IMR-90 (cell line): Measurements from ENCODE around the gene MRTFA. TPM values are rescaled to one million over a fixed set of nuclear protein-coding genes. Genes with fewer than 3 reads are reported as not detected.

ENCODE experiments used
- ATAC-seq: fragments of 200-7000 bp; cut with Tn5 transposase; 2 replicates; pipeline ENCODE4 v1.9.1; 2020; ENCODE audit warnings: low read depth, mild to moderate bottlenecking, moderate library complexity
- BruUV-seq: library from RNA; stranded (reverse); fragments of 400-500 nt; replicated peaks from 2 replicates; lab custom pipeline; 2021; lab: Mats Ljungman, UMichigan
- CTCF ChIA-PET: fragments of 300-600 bp; formaldehyde crosslinking; extraction: SDS; loops from one replicate; lab custom pipeline; 2021; ENCODE audit warnings: antibody characterized with exemption; lab: Yijun Ruan, JAX
- POLR2A ChIA-PET: fragments of 300-600 bp; sonication (Branson Sonifier 250); formaldehyde crosslinking; loops from one replicate; lab custom pipeline; 2022; ENCODE audit warnings: antibody characterized with exemption; ENCODE audit not compliant: unreplicated experiment; lab: Charles Lee
- DNase-seq: peaks from one replicate; pipeline ENCODE4 v3.0.0; 2013
- H2AFZ ChIP-seq: replicated peaks from 2 replicates; pipeline ENCODE3; 2013; ENCODE audit warnings: low read length, mild to moderate bottlenecking; ENCODE audit not compliant: poor library complexity
- H2AK5ac ChIP-seq: 2 replicates; pipeline ENCODE4 v1.6.1; 2013; ENCODE audit warnings: low read depth, low read length, inconsistent platforms
- H2AK9ac ChIP-seq: replicated peaks from 2 replicates; pipeline ENCODE3; 2013; ENCODE audit warnings: mild to moderate bottlenecking, low read depth, low read length, moderate library complexity; ENCODE audit not compliant: poor library complexity
- H2BK120ac ChIP-seq: 2 replicates; pipeline ENCODE4 v1.6.1; 2013; ENCODE audit warnings: low read depth, low read length, inconsistent platforms
- H2BK15ac ChIP-seq: 3 replicates; pipeline ENCODE4 v1.6.1; 2013; ENCODE audit warnings: low read depth, low read length, inconsistent platforms
- H2BK20ac ChIP-seq: 2 replicates; pipeline ENCODE4 v1.6.1; 2013; ENCODE audit warnings: low read depth, mild to moderate bottlenecking, inconsistent platforms, low read length, moderate library complexity
- H2BK5ac ChIP-seq: 2 replicates; pipeline ENCODE4 v1.6.1; 2013; ENCODE audit warnings: mild to moderate bottlenecking, low read depth, low read length, inconsistent platforms; ENCODE audit not compliant: poor library complexity, severe bottlenecking
- H3K14ac ChIP-seq: replicated peaks from 2 replicates; pipeline ENCODE4 v1.6.1; 2013; ENCODE audit warnings: low read depth, low read length, inconsistent platforms
- H3K18ac ChIP-seq: 2 replicates; pipeline ENCODE4 v1.6.1; 2013; ENCODE audit warnings: low read depth, low read length, control low read depth
- H3K23ac ChIP-seq: 2 replicates; pipeline ENCODE4 v1.6.1; 2013; ENCODE audit warnings: low read depth, low read length, inconsistent platforms
- H3K27ac ChIP-seq: 2 replicates; pipeline ENCODE4 v1.5.1; 2013; ENCODE audit warnings: mild to moderate bottlenecking, control low read depth, low read length; ENCODE audit not compliant: insufficient read depth
- H3K27me3 ChIP-seq: 2 replicates; pipeline ENCODE4 v1.6.1; 2013; ENCODE audit warnings: low read length; ENCODE audit not compliant: control insufficient read depth, insufficient read depth
- H3K36me3 ChIP-seq: 2 replicates; pipeline ENCODE4 v1.6.1; 2013; ENCODE audit warnings: low read length, mixed read lengths; ENCODE audit not compliant: control insufficient read depth, insufficient read depth
- H3K4ac ChIP-seq: 2 replicates; pipeline ENCODE4 v1.6.1; 2013; ENCODE audit warnings: low read depth, low read length, inconsistent platforms
- H3K4me1 ChIP-seq: 2 replicates; pipeline ENCODE4 v1.6.1; 2013; ENCODE audit warnings: low read length, mixed read lengths; ENCODE audit not compliant: control insufficient read depth, insufficient read depth
- H3K4me2 ChIP-seq: 2 replicates; pipeline ENCODE4 v1.6.1; 2013; ENCODE audit warnings: low read depth, mild to moderate bottlenecking, control low read depth, low read length, moderate library complexity
- H3K4me3 ChIP-seq: 2 replicates; pipeline ENCODE4 v1.5.1; 2013; ENCODE audit warnings: low read depth, mild to moderate bottlenecking, control low read depth, low read length, moderate library complexity; ENCODE audit not compliant: insufficient read depth
- H3K56ac ChIP-seq: 2 replicates; pipeline ENCODE4 v1.6.1; 2013; ENCODE audit warnings: low read length, inconsistent platforms; ENCODE audit not compliant: insufficient read depth; ENCODE audit errors: extremely low read depth
- H3K79me1 ChIP-seq, 2 experiments: 2 replicates each; pipeline ENCODE4 v1.6.1; 2013; ENCODE audit warnings: low read length in 2 of 2, inconsistent platforms in 1 of 2, low read depth in 1 of 2
- H3K9ac ChIP-seq: 2 replicates; pipeline ENCODE4 v1.6.1; 2013; ENCODE audit warnings: low read depth, low read length, control low read depth
- H3K9me1 ChIP-seq: 2 replicates; pipeline ENCODE4 v1.6.1; 2013; ENCODE audit warnings: low read length, inconsistent platforms; ENCODE audit not compliant: insufficient read depth
- H3K9me3 ChIP-seq: 2 replicates; pipeline ENCODE4 v1.6.1; 2013; ENCODE audit warnings: low read length; ENCODE audit not compliant: control insufficient read depth, insufficient read depth
- H4K20me1 ChIP-seq: 2 replicates; pipeline ENCODE4 v1.6.1; 2013; ENCODE audit warnings: low read length, inconsistent platforms; ENCODE audit not compliant: insufficient read depth
- H4K5ac ChIP-seq: 2 replicates; pipeline ENCODE4 v1.6.1; 2013; ENCODE audit warnings: mild to moderate bottlenecking, low read depth, low read length, control low read depth
- H4K8ac ChIP-seq, 2 experiments: 2 replicates each; pipeline ENCODE4 v1.6.1; 2013; ENCODE audit warnings: low read depth in 2 of 2, low read length in 2 of 2, control low read depth in 1 of 2, inconsistent platforms in 1 of 2
- H4K91ac ChIP-seq: 2 replicates; pipeline ENCODE4 v1.6.1; 2013; ENCODE audit warnings: low read depth, low read length, inconsistent platforms; ENCODE audit not compliant: insufficient read depth
- BHLHE40 ChIP-seq: fragments of 150-350 bp; IDR thresholded peaks from 2 replicates; pipeline ENCODE4 v1.6.1; 2016; ENCODE audit warnings: mild to moderate bottlenecking, low read depth, low read length
- CEBPB ChIP-seq: IDR thresholded peaks from 2 replicates; pipeline ENCODE4 v1.6.1; 2012; ENCODE audit warnings: low read depth, low read length, improper control_type of control experiment
- CHD1 ChIP-seq: IDR thresholded peaks from 2 replicates; pipeline ENCODE4 v1.6.1; 2012; ENCODE audit warnings: low read depth, low read length, improper control_type of control experiment
- FOS ChIP-seq: fragments of 150-350 bp; IDR thresholded peaks from 2 replicates; pipeline ENCODE4 v1.6.1; 2016; ENCODE audit warnings: low read depth, low read length
- MAFK ChIP-seq: IDR thresholded peaks from 2 replicates; pipeline ENCODE4 v1.6.1; 2012; ENCODE audit warnings: low read depth, low read length, improper control_type of control experiment
- MAZ ChIP-seq: IDR thresholded peaks from 2 replicates; pipeline ENCODE4 v1.6.1; 2012; ENCODE audit warnings: low read depth, mild to moderate bottlenecking, low read length, improper control_type of control experiment, moderate library complexity, borderline replicate concordance
- MXI1 ChIP-seq: IDR thresholded peaks from 2 replicates; pipeline ENCODE4 v1.6.1; 2012; ENCODE audit warnings: low read depth, mild to moderate bottlenecking, low read length, moderate library complexity, borderline replicate concordance
- NFE2L2 ChIP-seq: fragments of 150-350 bp; IDR thresholded peaks from 2 replicates; pipeline ENCODE4 v1.6.1; 2016; ENCODE audit warnings: low read depth, mild to moderate bottlenecking, low read length
- POLR2A ChIP-seq: IDR thresholded peaks from 2 replicates; pipeline ENCODE4 v1.6.1; 2012; ENCODE audit warnings: mild to moderate bottlenecking, low read depth, low read length
- RAD21 ChIP-seq: IDR thresholded peaks from 2 replicates; pipeline ENCODE4 v1.6.1; 2012; ENCODE audit warnings: low read length, improper control_type of control experiment
- RCOR1 ChIP-seq: IDR thresholded peaks from 2 replicates; pipeline ENCODE4 v1.6.1; 2012; ENCODE audit warnings: mild to moderate bottlenecking, low read length, improper control_type of control experiment; ENCODE audit not compliant: insufficient replicate concordance
- RFX5 ChIP-seq: IDR thresholded peaks from 2 replicates; pipeline ENCODE4 v1.8.0; 2012; ENCODE audit warnings: low read depth, mild to moderate bottlenecking, low read length, moderate library complexity
- SMC3 ChIP-seq: fragments of 150-350 bp; IDR thresholded peaks from 2 replicates; pipeline ENCODE4 v1.6.1; 2016; ENCODE audit warnings: low read depth, mild to moderate bottlenecking, antibody characterized with exemption, low read length, moderate library complexity
- USF2 ChIP-seq: fragments of 150-350 bp; IDR thresholded peaks from 2 replicates; pipeline ENCODE4 v1.6.1; 2017; ENCODE audit warnings: mild to moderate bottlenecking, antibody characterized with exemption, low read length, low read depth
- WGBS, 2 experiments: methylation state at CpG; one replicate each; pipeline versions ENCODE4 v1.1.5 to v1.1.7; 2013; ENCODE audit warnings: missing lambda C conversion rate in 2 of 2; ENCODE audit not compliant: insufficient read length in 1 of 2; ENCODE audit errors: extremely low coverage in 2 of 2; 5-methylcytosine and 5-hydroxymethylcytosine counted together
- dilution Hi-C: fragments of 300-500 bp; cut with HindIII; formaldehyde crosslinking; loops from one replicate; pipeline ENCODE4 v1.14.3; 2018; ENCODE audit warnings: low sequenced_read_pairs; ENCODE audit not compliant: unreplicated experiment
- in situ Hi-C: fragments of 300-500 bp; cut with MboI; formaldehyde crosslinking; loops from 3 replicates; pipeline ENCODE4 v1.14.3; 2019; ENCODE audit warnings: low sequenced_read_pairs, inconsistent platforms, mixed read lengths
- intact Hi-C: fragments of 100-400 bp; cut with micrococcal nuclease; formaldehyde crosslinking; loops from 2 replicates; pipeline ENCODE4 v1.10.0; 2022
- polyA plus RNA-seq, 3 experiments: library from polyadenylated mRNA; depleted of rRNA; stranded (reverse); fragments of >200 nt; gene quantifications; 2 replicates each; pipeline ENCODE4 v1.2.3, GENCODE V29; 2012; ENCODE audit warnings: low replicate concordance in 1 of 3
- total RNA-seq: library from RNA; depleted of rRNA; stranded (reverse); fragments of >200 nt; gene quantifications from 2 replicates; pipeline ENCODE4 v1.2.3, GENCODE V29; 2012
- TF ChIP-seq, protein P1 (sequence below): fragments of 150-350 bp; IDR thresholded peaks from 2 replicates; pipeline ENCODE4 v1.6.1; 2016; ENCODE audit warnings: low read depth, mild to moderate bottlenecking, low read length, moderate library complexity, borderline replicate concordance

The MRTFA gene
- total and polyA plus RNA-seq, 2 of the 4 experiments (the other 2 are of a cell fraction), result 12.5 to 17.2 TPM

DNA sequence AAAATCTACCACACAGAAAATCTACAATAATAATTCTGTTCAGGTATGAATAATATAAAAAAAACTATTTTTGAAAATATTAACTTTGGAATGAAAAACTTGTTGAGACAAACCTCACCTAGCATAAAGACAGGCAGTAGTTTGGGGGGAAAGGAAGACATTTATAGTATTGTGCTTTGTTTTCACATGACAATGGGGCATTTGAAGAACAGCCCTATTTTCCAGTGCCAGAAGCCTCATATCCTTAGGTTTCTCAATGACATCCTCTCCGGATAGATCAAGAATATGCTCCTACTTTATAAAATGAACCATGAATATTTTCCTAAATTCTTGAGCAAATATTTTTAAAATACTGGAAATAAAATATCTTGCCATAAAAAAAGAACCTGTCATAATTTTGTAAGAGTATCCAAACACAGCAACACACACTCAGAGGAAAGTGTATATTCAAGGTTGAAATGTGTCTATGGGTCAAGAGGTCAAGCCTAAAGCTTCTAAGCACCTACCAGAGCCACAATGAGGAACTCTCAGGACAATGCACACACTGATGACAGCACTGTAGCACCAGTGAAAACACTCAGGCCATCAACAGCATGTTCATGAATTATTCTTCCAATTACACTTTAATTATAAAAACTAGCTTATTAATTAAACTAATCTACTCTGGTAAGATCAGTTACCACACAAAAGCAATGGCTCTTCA is 68.7 kb downstream of the MRTFA start:
- dilution Hi-C loops, result no loop called here
- no peak overlapping the region for H4K91ac ChIP-seq
- BruUV-seq, result no TSS peak
- peaks cover 20% of the 10 kb centered on the region for H3K9me1 ChIP-seq
- no peak for ATAC-seq
- H3K9ac ChIP-seq, result no peak overlapping the region
- intact Hi-C loops, result no loop called here
- H4K20me1 ChIP-seq, result peaks cover 55% of the 10 kb centered on the region
- H3K4me2 ChIP-seq, result no peak overlapping the region; the same call in 1 of the 2 replicates
- peak overlapping the region; percentile 78 for H2BK5ac ChIP-seq
- peak overlapping the region; percentile 19; the same call in 1 of the 2 replicates for H4K5ac ChIP-seq
- peak overlapping the region; percentile 75; the same call in 1 of the 2 replicates for H2AK5ac ChIP-seq
- H2AK9ac ChIP-seq, result no peak overlapping the region
- H2BK15ac ChIP-seq, result no peak overlapping the region
- no peak overlapping the region for H3K27ac ChIP-seq
- H2AFZ ChIP-seq, result no peak overlapping the region
- peak overlapping the region in 1 of 2 experiments; percentile 50; a peak in 1 of 4 replicates for H4K8ac ChIP-seq
- peak overlapping the region; percentile 62 for H2BK120ac ChIP-seq
- CTCF ChIA-PET, result interaction anchor here (0.9 kb wide), 1 partner anchor 63 kb away, joined by 3 read pairs; no protein-coding TSS in a partner anchor
- peak overlapping the region; percentile 58 for H3K4ac ChIP-seq
- peak overlapping the region; percentile 84; the same call in 1 of the 2 replicates for H2BK20ac ChIP-seq
- no peak overlapping the region; the same call in 1 of the 2 replicates for H3K56ac ChIP-seq
- no peak for DNase-seq
- H3K14ac ChIP-seq, result peak overlapping the region; percentile 90
- H3K4me1 ChIP-seq, result peaks cover 3% of the 10 kb centered on the region; the same call in 1 of the 2 replicates
- H3K79me1 ChIP-seq, result peaks cover 36 to 84% of the 10 kb centered on the region in 2 experiments
- WGBS, 2 experiments, result no CpG with 5 or more reads among the region's 1 CpG
- POLR2A ChIA-PET, result no interaction called here
- H3K23ac ChIP-seq, result peak overlapping the region; percentile 87
- H3K36me3 ChIP-seq, result peaks cover 1% of the 10 kb centered on the region; the same call in 1 of the 2 replicates
- in situ Hi-C loops, result no loop called here
- no peaks in the 10 kb centered on the region for H3K9me3 ChIP-seq
- no peak overlapping the region; the same call in 1 of the 2 replicates for H3K18ac ChIP-seq
- no peak overlapping the region for H3K4me3 ChIP-seq
- H3K27me3 ChIP-seq, result no peaks in the 10 kb centered on the region
- no peak for TF ChIP-seq MXI1
- TF ChIP-seq RCOR1, result no peak
- TF ChIP-seq FOS, result no peak
- TF ChIP-seq, protein P1, sequence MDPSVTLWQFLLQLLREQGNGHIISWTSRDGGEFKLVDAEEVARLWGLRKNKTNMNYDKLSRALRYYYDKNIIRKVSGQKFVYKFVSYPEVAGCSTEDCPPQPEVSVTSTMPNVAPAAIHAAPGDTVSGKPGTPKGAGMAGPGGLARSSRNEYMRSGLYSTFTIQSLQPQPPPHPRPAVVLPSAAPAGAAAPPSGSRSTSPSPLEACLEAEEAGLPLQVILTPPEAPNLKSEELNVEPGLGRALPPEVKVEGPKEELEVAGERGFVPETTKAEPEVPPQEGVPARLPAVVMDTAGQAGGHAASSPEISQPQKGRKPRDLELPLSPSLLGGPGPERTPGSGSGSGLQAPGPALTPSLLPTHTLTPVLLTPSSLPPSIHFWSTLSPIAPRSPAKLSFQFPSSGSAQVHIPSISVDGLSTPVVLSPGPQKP, result no peak
- TF ChIP-seq USF2, result no peak
- TF ChIP-seq CEBPB, result no peak
- TF ChIP-seq RFX5, result no peak
- no peak for TF ChIP-seq SMC3
- TF ChIP-seq MAFK, result no peak
- TF ChIP-seq BHLHE40, result no peak
- no peak for TF ChIP-seq POLR2A
- TF ChIP-seq MAZ, result no peak
- TF ChIP-seq NFE2L2, result no peak
- TF ChIP-seq RAD21, result no peak
- no peak for TF ChIP-seq CHD1
